HEK293T (cell line): ENCODE results near the gene ATAD2B.

Experiments used
- ARNT ChIP-seq: fragments of 450-650 bp; IDR thresholded peaks from 2 replicates; pipeline ENCODE4 v1.6.1; 2017; ENCODE audit warnings: mild to moderate bottlenecking
- BHLHE40 ChIP-seq: fragments of 450-650 bp; IDR thresholded peaks from 2 replicates; pipeline ENCODE4 v1.6.1; 2016; ENCODE audit warnings: mild to moderate bottlenecking, moderate library complexity, borderline replicate concordance
- ELF4 ChIP-seq: fragments of 450-650 bp; IDR thresholded peaks from 2 replicates; pipeline ENCODE4 v1.6.1; 2017; ENCODE audit warnings: antibody characterized with exemption
- FOXA1 ChIP-seq: fragments of 450-650 bp; IDR thresholded peaks from 2 replicates; pipeline ENCODE4 v1.6.1; 2016; ENCODE audit warnings: mild to moderate bottlenecking
- FOXK2 ChIP-seq: fragments of 450-650 bp; IDR thresholded peaks from 2 replicates; pipeline ENCODE4 v1.6.1; 2016; ENCODE audit warnings: mild to moderate bottlenecking
- FOXM1 ChIP-seq: fragments of 450-650 bp; IDR thresholded peaks from 2 replicates; pipeline ENCODE4 v1.6.1; 2017; ENCODE audit warnings: mild to moderate bottlenecking, borderline replicate concordance
- LEF1 ChIP-seq: fragments of 450-650 bp; IDR thresholded peaks from 2 replicates; pipeline ENCODE4 v1.6.1; 2017; ENCODE audit warnings: mild to moderate bottlenecking, borderline replicate concordance
- PKNOX1 ChIP-seq: fragments of 450-650 bp; IDR thresholded peaks from 2 replicates; pipeline ENCODE4 v1.6.1; 2016
- SP1 ChIP-seq: fragments of 450-650 bp; IDR thresholded peaks from 2 replicates; pipeline ENCODE4 v1.6.1; 2017
- SUZ12 ChIP-seq: fragments of 450-650 bp; IDR thresholded peaks from 2 replicates; pipeline ENCODE4 v1.6.1; 2016; ENCODE audit warnings: mild to moderate bottlenecking
- TARDBP ChIP-seq: fragments of 450-650 bp; IDR thresholded peaks from 2 replicates; pipeline ENCODE4 v1.6.1; 2016
- ZNF384 ChIP-seq: fragments of 450-650 bp; IDR thresholded peaks from 2 replicates; pipeline ENCODE4 v1.6.1; 2016

GRCh38 chr2:23762141-23762540 lies 164.8 kb downstream of the ATAD2B start:
- no peak for TF ChIP-seq ZNF384
- TF ChIP-seq FOXM1 = no peak
- no peak for TF ChIP-seq PKNOX1
- no peak for TF ChIP-seq SP1
- no peak for TF ChIP-seq FOXA1
- TF ChIP-seq ELF4 = no peak
- TF ChIP-seq ARNT = no peak
- no peak for TF ChIP-seq SUZ12
- TF ChIP-seq BHLHE40 = no peak
- TF ChIP-seq TARDBP = no peak
- TF ChIP-seq FOXK2 = no peak
- TF ChIP-seq LEF1 = no peak
